ENCODE measurements around the gene JAK3. TPM values are rescaled to one million over a fixed set of nuclear protein-coding genes. Genes with fewer than 3 reads are reported as not detected.
"Not testable (repeated sequence)": the region's sequence is repeated elsewhere in the genome, so short reads cannot be mapped to it uniquely, and the experiment has no call there.

The JAK3 gene
- total RNA-seq, 1 donor from 2014 or later: 0.26 TPM

DNA sequence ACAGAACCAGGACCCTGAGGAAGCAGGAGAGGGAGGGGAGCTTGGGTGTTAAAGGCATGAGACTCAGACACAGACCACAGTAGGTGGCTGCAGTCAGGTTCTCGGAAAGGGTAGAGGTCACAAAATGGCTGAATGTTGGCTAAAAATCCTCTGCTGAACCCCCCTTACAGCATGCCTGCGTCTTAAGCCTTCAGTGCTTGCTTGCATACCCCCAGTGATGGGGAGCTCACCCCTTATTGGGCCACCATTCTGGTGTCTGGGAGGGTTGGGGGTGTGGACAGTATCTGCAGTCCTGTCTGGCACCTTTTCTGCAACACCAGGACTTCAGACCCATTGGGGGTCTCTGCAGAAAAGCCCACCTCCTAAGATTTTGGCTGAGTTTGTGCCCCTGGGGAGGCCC, 67.0 kb downstream of the JAK3 start:
- no peak for DNase-seq (ENCODE audit: low read depth)
- no peaks in the 10 kb centered on the region for H3K36me3 ChIP-seq (ENCODE audit: control insufficient read depth, insufficient read depth, low read length)
- H3K27me3 ChIP-seq (ENCODE audit: control insufficient read depth, insufficient read depth, low read length): no peaks in the 10 kb centered on the region
- TF ChIP-seq, protein P1, sequence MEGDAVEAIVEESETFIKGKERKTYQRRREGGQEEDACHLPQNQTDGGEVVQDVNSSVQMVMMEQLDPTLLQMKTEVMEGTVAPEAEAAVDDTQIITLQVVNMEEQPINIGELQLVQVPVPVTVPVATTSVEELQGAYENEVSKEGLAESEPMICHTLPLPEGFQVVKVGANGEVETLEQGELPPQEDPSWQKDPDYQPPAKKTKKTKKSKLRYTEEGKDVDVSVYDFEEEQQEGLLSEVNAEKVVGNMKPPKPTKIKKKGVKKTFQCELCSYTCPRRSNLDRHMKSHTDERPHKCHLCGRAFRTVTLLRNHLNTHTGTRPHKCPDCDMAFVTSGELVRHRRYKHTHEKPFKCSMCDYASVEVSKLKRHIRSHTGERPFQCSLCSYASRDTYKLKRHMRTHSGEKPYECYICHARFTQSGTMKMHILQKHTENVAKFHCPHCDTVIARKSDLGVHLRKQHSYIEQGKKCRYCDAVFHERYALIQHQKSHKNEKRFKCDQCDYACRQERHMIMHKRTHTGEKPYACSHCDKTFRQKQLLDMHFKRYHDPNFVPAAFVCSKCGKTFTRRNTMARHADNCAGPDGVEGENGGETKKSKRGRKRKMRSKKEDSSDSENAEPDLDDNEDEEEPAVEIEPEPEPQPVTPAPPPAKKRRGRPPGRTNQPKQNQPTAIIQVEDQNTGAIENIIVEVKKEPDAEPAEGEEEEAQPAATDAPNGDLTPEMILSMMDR (IDR thresholded peaks at IDR 0.05; ENCODE audit: insufficient read depth, low read length, severe bottlenecking): no peak
- no peak for FAIRE-seq
- H3K4me3 ChIP-seq (ENCODE audit: low read depth, low read length): no peak overlapping the region

GRCh38 chr19:17778968-17779929, 68.5 kb downstream of the JAK3 start:
- no peaks in the 10 kb centered on the region for H3K36me3 ChIP-seq (ENCODE audit: control insufficient read depth, insufficient read depth, low read length)
- no peak for FAIRE-seq
- no peaks in the 10 kb centered on the region for H3K27me3 ChIP-seq (ENCODE audit: control insufficient read depth, insufficient read depth, low read length)
- DNase-seq (ENCODE audit: low read depth): peak; percentile 63
- H3K4me3 ChIP-seq (ENCODE audit: low read depth, low read length): peak overlapping the region; percentile 35
- TF ChIP-seq, protein P1 (IDR thresholded peaks at IDR 0.05; ENCODE audit: insufficient read depth, low read length, severe bottlenecking): no peak

- TF ChIP-seq, protein P1 (IDR thresholded peaks at IDR 0.05; ENCODE audit: insufficient read depth, low read length, severe bottlenecking): no peak
- FAIRE-seq: no peak
- Histone ChIP-seq H3K36me3 (ENCODE audit: control insufficient read depth, insufficient read depth, low read length) (no peaks in the 10 kb centered on the region), H3K27me3 (ENCODE audit: control insufficient read depth, insufficient read depth, low read length) (no peaks in the 10 kb centered on the region), H3K4me3 (ENCODE audit: low read depth, low read length) (peak overlapping the region; percentile 35)
- peak; percentile 58 for DNase-seq (ENCODE audit: low read depth)
Observed at GRCh38 chr19:17778251-17778967, 69.4 kb downstream of the JAK3 start.

GRCh38 chr19:17777840-17778239, 69.9 kb downstream of the JAK3 start:
- H3K27me3 ChIP-seq (ENCODE audit: control insufficient read depth, insufficient read depth, low read length); DNase-seq (ENCODE audit: low read depth); FAIRE-seq; H3K4me3 ChIP-seq (ENCODE audit: low read depth, low read length); H3K36me3 ChIP-seq (ENCODE audit: control insufficient read depth, insufficient read depth, low read length): not testable (repeated sequence)

DNA sequence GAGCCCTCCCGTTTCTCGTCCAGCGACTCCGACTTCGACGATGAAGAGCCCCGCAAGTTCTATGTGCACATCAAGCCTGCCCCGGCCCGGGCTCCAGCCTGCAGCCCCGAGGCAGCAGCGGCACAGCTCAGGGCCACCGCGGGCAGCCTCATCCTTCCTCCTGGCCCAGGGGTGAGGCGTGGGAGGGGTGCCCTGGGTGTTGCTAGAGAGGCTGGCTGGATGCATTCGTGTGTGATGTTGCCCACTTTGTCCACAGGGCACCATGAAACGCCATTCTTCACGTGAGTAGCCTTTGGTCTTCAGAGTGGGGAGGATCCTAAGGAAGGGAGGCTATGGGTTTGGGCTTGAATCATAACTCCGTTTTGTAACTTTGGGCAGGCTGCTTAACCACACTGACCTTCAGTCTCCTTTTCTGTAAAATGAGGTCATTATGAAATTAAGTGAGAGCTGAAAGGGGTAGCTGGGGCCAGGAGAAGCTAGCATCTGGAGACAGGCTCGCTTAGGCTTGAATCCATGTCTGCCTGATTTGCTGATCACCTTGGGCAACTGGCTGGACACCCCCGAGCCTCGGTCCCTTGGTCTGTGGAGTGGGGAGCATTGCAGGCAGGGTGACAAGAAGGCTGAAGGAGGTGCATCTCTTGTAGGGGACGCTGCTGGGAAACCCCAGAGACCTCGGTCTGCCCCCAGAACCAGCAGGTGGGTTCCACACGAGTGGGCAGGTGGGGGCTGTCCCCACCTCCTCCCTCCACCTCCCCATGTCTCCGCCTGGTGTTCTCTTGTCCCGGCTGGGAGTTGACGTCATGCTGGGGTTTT, 71.6 kb downstream of the JAK3 start:
- TF ChIP-seq, protein P1 (IDR thresholded peaks at IDR 0.05; ENCODE audit: insufficient read depth, low read length, severe bottlenecking): no peak
- no peak for DNase-seq (ENCODE audit: low read depth)
- no peak overlapping the region for H3K4me3 ChIP-seq (ENCODE audit: low read depth, low read length)
- no peaks in the 10 kb centered on the region for H3K36me3 ChIP-seq (ENCODE audit: control insufficient read depth, insufficient read depth, low read length)
- no peaks in the 10 kb centered on the region for H3K27me3 ChIP-seq (ENCODE audit: control insufficient read depth, insufficient read depth, low read length)
- FAIRE-seq: no peak

Measured in bronchial epithelial cell (primary cell).